Measurements from ENCODE around the gene ADPGK.
"Not testable (repeated sequence)": the region's sequence is repeated elsewhere in the genome, so short reads cannot be mapped to it uniquely, and the experiment has no call there.

The ADPGK gene

GRCh38 chr15:72783640-72784455 lies at the start of gene ADPGK:
ADPGK (minus strand) TSS chr15:72783758; CDS start chr15:72783691, 67 bp downstream.
- peaks cover 12% of the 10 kb centered on the region for H3K4me1 ChIP-seq (ENCODE audit: control insufficient read depth, insufficient read depth, low read length)
- H3K9ac ChIP-seq (ENCODE audit: low read length) = peak within 1 kb of the TSS; percentile 87
- peak within 1 kb of the TSS; percentile 81 for H3K4me3 ChIP-seq (ENCODE audit: low read length)
- no peaks in the 10 kb centered on the region for H3K27me3 ChIP-seq (ENCODE audit: control insufficient read depth, insufficient read depth, low read length)
- peaks cover 2% of the 10 kb centered on the region for H3K36me3 ChIP-seq (ENCODE audit: control insufficient read depth, insufficient read depth, low read length)
- peak within 1 kb of the TSS; percentile 88 for H3K27ac ChIP-seq (ENCODE audit: low read depth, low read length)

GRCh38 chr15:72827226-72827625 lies 43.7 kb upstream of the ADPGK start:
- Histone ChIP-seq H3K4me1 (ENCODE audit: control insufficient read depth, insufficient read depth, low read length) (no peaks in the 10 kb centered on the region), H3K4me3 (ENCODE audit: low read length) (no peak overlapping the region), H3K36me3 (ENCODE audit: control insufficient read depth, insufficient read depth, low read length) (no peaks in the 10 kb centered on the region), H3K27ac (ENCODE audit: low read depth, low read length) (no peak overlapping the region), H3K9ac (ENCODE audit: low read length) (no peak overlapping the region), H3K27me3 (ENCODE audit: control insufficient read depth, insufficient read depth, low read length) (no peaks in the 10 kb centered on the region)

- Histone ChIP-seq H3K4me1 (ENCODE audit: control insufficient read depth, insufficient read depth, low read length) (no peaks in the 10 kb centered on the region), H3K36me3 (ENCODE audit: control insufficient read depth, insufficient read depth, low read length) (no peaks in the 10 kb centered on the region), H3K27ac (ENCODE audit: low read depth, low read length) (no peak overlapping the region), H3K27me3 (ENCODE audit: control insufficient read depth, insufficient read depth, low read length) (no peaks in the 10 kb centered on the region), H3K9ac (ENCODE audit: low read length) (no peak overlapping the region), H3K4me3 (ENCODE audit: low read length) (no peak overlapping the region)
These were observed 43.1 kb upstream of the ADPGK start for GRCh38 chr15:72826611-72827010.

GRCh38 chr15:72825829-72826228 lies 42.3 kb upstream of the ADPGK start:
- H3K4me1 ChIP-seq (ENCODE audit: control insufficient read depth, insufficient read depth, low read length) = no peaks in the 10 kb centered on the region
- no peak overlapping the region for H3K4me3 ChIP-seq (ENCODE audit: low read length)
- H3K9ac ChIP-seq (ENCODE audit: low read length) = no peak overlapping the region
- no peak overlapping the region for H3K27ac ChIP-seq (ENCODE audit: low read depth, low read length)
- no peaks in the 10 kb centered on the region for H3K27me3 ChIP-seq (ENCODE audit: control insufficient read depth, insufficient read depth, low read length)
- no peaks in the 10 kb centered on the region for H3K36me3 ChIP-seq (ENCODE audit: control insufficient read depth, insufficient read depth, low read length)

GRCh38 chr15:72824781-72825180 lies 41.2 kb upstream of the ADPGK start:
- no peak overlapping the region for H3K9ac ChIP-seq (ENCODE audit: low read length)
- H3K27me3 ChIP-seq (ENCODE audit: control insufficient read depth, insufficient read depth, low read length) = no peaks in the 10 kb centered on the region
- H3K4me1 ChIP-seq (ENCODE audit: control insufficient read depth, insufficient read depth, low read length) = no peaks in the 10 kb centered on the region
- H3K36me3 ChIP-seq (ENCODE audit: control insufficient read depth, insufficient read depth, low read length) = no peaks in the 10 kb centered on the region
- no peak overlapping the region for H3K4me3 ChIP-seq (ENCODE audit: low read length)
- H3K27ac ChIP-seq (ENCODE audit: low read depth, low read length) = no peak overlapping the region

- H3K36me3 ChIP-seq (ENCODE audit: control insufficient read depth, insufficient read depth, low read length) = no peaks in the 10 kb centered on the region
These were observed 40.6 kb upstream of the ADPGK start for GRCh38 chr15:72824112-72824511.

GRCh38 chr15:72820278-72820677 lies 36.7 kb upstream of the ADPGK start:
- no peaks in the 10 kb centered on the region for H3K36me3 ChIP-seq (ENCODE audit: control insufficient read depth, insufficient read depth, low read length)
- no peaks in the 10 kb centered on the region for H3K27me3 ChIP-seq (ENCODE audit: control insufficient read depth, insufficient read depth, low read length)
- H3K27ac ChIP-seq (ENCODE audit: low read depth, low read length) = no peak overlapping the region
- H3K4me1 ChIP-seq (ENCODE audit: control insufficient read depth, insufficient read depth, low read length) = no peaks in the 10 kb centered on the region
- H3K9ac ChIP-seq (ENCODE audit: low read length) = no peak overlapping the region
- no peak overlapping the region for H3K4me3 ChIP-seq (ENCODE audit: low read length)

More at GRCh38 chr15:72824112-72824511, 40.6 kb upstream of the ADPGK start:
- Histone ChIP-seq H3K9ac (ENCODE audit: low read length) (no peak overlapping the region), H3K27me3 (ENCODE audit: control insufficient read depth, insufficient read depth, low read length) (no peaks in the 10 kb centered on the region), H3K27ac (ENCODE audit: low read depth, low read length) (no peak overlapping the region), H3K4me1 (ENCODE audit: control insufficient read depth, insufficient read depth, low read length) (no peaks in the 10 kb centered on the region), H3K4me3 (ENCODE audit: low read length) (no peak overlapping the region)

- no peak overlapping the region for H3K27ac ChIP-seq (ENCODE audit: low read depth, low read length)
- no peak overlapping the region for H3K4me3 ChIP-seq (ENCODE audit: low read length)
- H3K27me3 ChIP-seq (ENCODE audit: control insufficient read depth, insufficient read depth, low read length) = no peaks in the 10 kb centered on the region
- no peaks in the 10 kb centered on the region for H3K36me3 ChIP-seq (ENCODE audit: control insufficient read depth, insufficient read depth, low read length)
- no peak overlapping the region for H3K9ac ChIP-seq (ENCODE audit: low read length)
- no peaks in the 10 kb centered on the region for H3K4me1 ChIP-seq (ENCODE audit: control insufficient read depth, insufficient read depth, low read length)
These were observed 35.1 kb upstream of the ADPGK start for GRCh38 chr15:72818632-72819031.

GRCh38 chr15:72813345-72814004 lies 29.9 kb upstream of the ADPGK start:
- H3K4me1 ChIP-seq (ENCODE audit: control insufficient read depth, insufficient read depth, low read length) = no peaks in the 10 kb centered on the region
- H3K27me3 ChIP-seq (ENCODE audit: control insufficient read depth, insufficient read depth, low read length) = no peaks in the 10 kb centered on the region
- H3K27ac ChIP-seq (ENCODE audit: low read depth, low read length) = no peak overlapping the region
- no peak overlapping the region for H3K9ac ChIP-seq (ENCODE audit: low read length)
- H3K36me3 ChIP-seq (ENCODE audit: control insufficient read depth, insufficient read depth, low read length) = no peaks in the 10 kb centered on the region
- no peak overlapping the region for H3K4me3 ChIP-seq (ENCODE audit: low read length)

GRCh38 chr15:72809329-72809728 lies 25.8 kb upstream of the ADPGK start:
- H3K9ac ChIP-seq (ENCODE audit: low read length) = no peak overlapping the region
- no peaks in the 10 kb centered on the region for H3K4me1 ChIP-seq (ENCODE audit: control insufficient read depth, insufficient read depth, low read length)
- H3K27ac ChIP-seq (ENCODE audit: low read depth, low read length) = no peak overlapping the region
- no peaks in the 10 kb centered on the region for H3K27me3 ChIP-seq (ENCODE audit: control insufficient read depth, insufficient read depth, low read length)
- no peak overlapping the region for H3K4me3 ChIP-seq (ENCODE audit: low read length)
- no peaks in the 10 kb centered on the region for H3K36me3 ChIP-seq (ENCODE audit: control insufficient read depth, insufficient read depth, low read length)

- not testable (repeated sequence) for H3K27me3 ChIP-seq (ENCODE audit: control insufficient read depth, insufficient read depth, low read length); H3K4me1 ChIP-seq (ENCODE audit: control insufficient read depth, insufficient read depth, low read length); H3K4me3 ChIP-seq (ENCODE audit: low read length)
These were observed 23.8 kb upstream of the ADPGK start for GRCh38 chr15:72807346-72807745.

GRCh38 chr15:72803006-72803405 lies 19.4 kb upstream of the ADPGK start:
- no peak overlapping the region for H3K27ac ChIP-seq (ENCODE audit: low read depth, low read length)
- H3K9ac ChIP-seq (ENCODE audit: low read length) = no peak overlapping the region
- H3K4me1 ChIP-seq (ENCODE audit: control insufficient read depth, insufficient read depth, low read length) = no peaks in the 10 kb centered on the region
- H3K36me3 ChIP-seq (ENCODE audit: control insufficient read depth, insufficient read depth, low read length) = no peaks in the 10 kb centered on the region
- H3K27me3 ChIP-seq (ENCODE audit: control insufficient read depth, insufficient read depth, low read length) = peaks cover 5% of the 10 kb centered on the region
- no peak overlapping the region for H3K4me3 ChIP-seq (ENCODE audit: low read length)

More at GRCh38 chr15:72807346-72807745, 23.8 kb upstream of the ADPGK start:
- not testable (repeated sequence) for H3K27ac ChIP-seq (ENCODE audit: low read depth, low read length); H3K9ac ChIP-seq (ENCODE audit: low read length); H3K36me3 ChIP-seq (ENCODE audit: control insufficient read depth, insufficient read depth, low read length)
